ENCODE results near the gene CADPS. TPM values are rescaled to one million over a fixed set of nuclear protein-coding genes. Genes with fewer than 3 reads are reported as not detected.

CADPS gene
- total and polyA plus RNA-seq, 9 of the 15 experiments (the other 6 are each of a cell fraction or from before 2014, with no cell fraction given): not detected

DNA sequence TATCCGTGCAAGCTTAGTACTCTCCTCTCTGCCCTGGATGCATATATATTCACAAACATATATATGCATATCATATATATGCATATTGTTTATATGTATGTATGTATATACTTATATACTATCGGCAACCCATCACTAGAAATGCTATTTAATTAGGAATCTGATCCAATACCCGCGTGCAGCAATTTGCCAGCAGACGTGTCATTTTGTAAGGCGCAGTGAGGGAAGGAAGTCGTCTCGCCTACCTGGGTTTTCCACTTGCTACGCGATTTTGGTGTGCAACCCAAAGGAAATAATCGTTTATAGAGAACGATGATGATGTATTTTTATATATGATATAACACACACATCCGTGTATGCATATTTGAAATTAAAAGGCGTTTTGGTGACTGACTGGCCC lies 496.3 kb downstream of the CADPS start (continued):
- TF ChIP-seq, protein P1, sequence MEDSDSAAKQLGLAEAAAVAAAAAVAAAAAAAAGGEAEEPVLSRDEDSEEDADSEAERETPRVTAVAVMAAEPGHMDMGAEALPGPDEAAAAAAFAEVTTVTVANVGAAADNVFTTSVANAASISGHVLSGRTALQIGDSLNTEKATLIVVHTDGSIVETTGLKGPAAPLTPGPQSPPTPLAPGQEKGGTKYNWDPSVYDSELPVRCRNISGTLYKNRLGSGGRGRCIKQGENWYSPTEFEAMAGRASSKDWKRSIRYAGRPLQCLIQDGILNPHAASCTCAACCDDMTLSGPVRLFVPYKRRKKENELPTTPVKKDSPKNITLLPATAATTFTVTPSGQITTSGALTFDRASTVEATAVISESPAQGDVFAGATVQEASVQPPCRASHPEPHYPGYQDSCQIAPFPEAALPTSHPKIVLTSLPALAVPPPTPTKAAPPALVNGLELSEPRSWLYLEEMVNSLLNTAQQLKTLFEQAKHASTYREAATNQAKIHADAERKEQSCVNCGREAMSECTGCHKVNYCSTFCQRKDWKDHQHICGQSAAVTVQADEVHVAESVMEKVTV (CRISPR knock-in tag; IDR thresholded peaks at IDR 0.05): no peak

DNA sequence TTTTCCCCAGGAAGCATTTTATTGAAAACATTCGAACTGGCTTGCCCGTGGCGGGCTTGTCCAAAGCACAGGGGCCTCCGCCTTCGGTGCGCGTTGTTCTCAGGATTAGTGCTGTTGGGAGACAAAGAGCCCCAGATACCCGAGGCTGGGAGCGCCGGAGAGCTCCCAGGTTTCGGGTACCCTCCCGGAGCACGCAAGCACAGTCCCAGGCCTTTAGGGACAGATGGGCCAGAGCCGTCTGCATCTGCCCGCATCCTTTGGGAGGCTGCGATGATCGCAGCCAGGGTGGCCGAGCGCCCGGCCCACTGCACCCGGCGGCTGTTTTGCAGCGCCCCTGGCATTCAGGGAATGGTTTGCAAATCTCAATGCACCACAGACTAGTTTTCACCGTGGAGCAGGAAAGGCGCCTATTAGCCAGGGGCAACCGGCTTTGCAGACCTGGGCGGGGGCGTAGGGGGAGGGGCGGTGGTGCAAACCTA lies 496.9 kb downstream of the CADPS start:
- Histone ChIP-seq H3K9me1 (ENCODE audit: control insufficient read depth, insufficient read depth, low read length) (no peaks in the 10 kb centered on the region), H3K4me3 (no peak overlapping the region), H3K36me3 (ENCODE audit: control insufficient read depth, insufficient read depth, low read length) (no peaks in the 10 kb centered on the region), H4K20me1 (replicated peaks; ENCODE audit: control insufficient read depth, insufficient read depth, low read length) (no peaks in the 10 kb centered on the region), H3K4me1 (replicated peaks in 1 of 2; ENCODE audit: control insufficient read depth in 2 of 2, insufficient read depth in 2 of 2, low read length in 2 of 2) (no peaks in the 10 kb centered on the region), H3K9me3 (replicated peaks; ENCODE audit: control insufficient read depth, insufficient read depth, low read depth, low read length) (no peaks in the 10 kb centered on the region), H3K9ac (ENCODE audit: insufficient read depth in 1 of 2, low read depth in 2 of 2, low read length in 2 of 2) (no peak overlapping the region), H3K79me2 (ENCODE audit: control insufficient read depth, insufficient read depth, low read length) (no peaks in the 10 kb centered on the region), H3K27me3 (ENCODE audit: control insufficient read depth in 2 of 2, insufficient read depth in 2 of 2, low read length in 2 of 2) (peaks cover 0 to 33% of the 10 kb centered on the region in 2 experiments; a peak in 2 of 5 replicates), H3K4me2 (ENCODE audit: insufficient read depth, low read length) (no peak overlapping the region), H3K27ac (ENCODE audit: extremely low read depth, low read depth, low read length) (no peak overlapping the region), H2AFZ (ENCODE audit: low read depth, low read length) (no peak overlapping the region)
- no peak for DNase-seq (ENCODE audit: extremely low read depth in 1 of 4, low spot score in 3 of 4)
- ChIA-PET CTCF (ENCODE audit: low intra/inter-chr PET ratio) (no interaction called here), POLR2A (no interaction called here)
- WGBS (ENCODE audit: insufficient coverage, low coverage, missing lambda C conversion rate): 3% methylated on average over 6 of the region's 29 CpGs
- ATAC-seq: no peak
- FAIRE-seq: no peak
- intact Hi-C loops (cut with micrococcal nuclease): no loop called here
- in situ Hi-C loops (cut with MboI): no loop called here
- TF ChIP-seq NCOA2 (IDR thresholded peaks at IDR 0.05; ENCODE audit: partially characterized antibody in 2 of 2) (no peak), PHTF2 (CRISPR knock-in tag; IDR thresholded peaks at IDR 0.05) (no peak)
- TF ChIP-seq, protein P2, sequence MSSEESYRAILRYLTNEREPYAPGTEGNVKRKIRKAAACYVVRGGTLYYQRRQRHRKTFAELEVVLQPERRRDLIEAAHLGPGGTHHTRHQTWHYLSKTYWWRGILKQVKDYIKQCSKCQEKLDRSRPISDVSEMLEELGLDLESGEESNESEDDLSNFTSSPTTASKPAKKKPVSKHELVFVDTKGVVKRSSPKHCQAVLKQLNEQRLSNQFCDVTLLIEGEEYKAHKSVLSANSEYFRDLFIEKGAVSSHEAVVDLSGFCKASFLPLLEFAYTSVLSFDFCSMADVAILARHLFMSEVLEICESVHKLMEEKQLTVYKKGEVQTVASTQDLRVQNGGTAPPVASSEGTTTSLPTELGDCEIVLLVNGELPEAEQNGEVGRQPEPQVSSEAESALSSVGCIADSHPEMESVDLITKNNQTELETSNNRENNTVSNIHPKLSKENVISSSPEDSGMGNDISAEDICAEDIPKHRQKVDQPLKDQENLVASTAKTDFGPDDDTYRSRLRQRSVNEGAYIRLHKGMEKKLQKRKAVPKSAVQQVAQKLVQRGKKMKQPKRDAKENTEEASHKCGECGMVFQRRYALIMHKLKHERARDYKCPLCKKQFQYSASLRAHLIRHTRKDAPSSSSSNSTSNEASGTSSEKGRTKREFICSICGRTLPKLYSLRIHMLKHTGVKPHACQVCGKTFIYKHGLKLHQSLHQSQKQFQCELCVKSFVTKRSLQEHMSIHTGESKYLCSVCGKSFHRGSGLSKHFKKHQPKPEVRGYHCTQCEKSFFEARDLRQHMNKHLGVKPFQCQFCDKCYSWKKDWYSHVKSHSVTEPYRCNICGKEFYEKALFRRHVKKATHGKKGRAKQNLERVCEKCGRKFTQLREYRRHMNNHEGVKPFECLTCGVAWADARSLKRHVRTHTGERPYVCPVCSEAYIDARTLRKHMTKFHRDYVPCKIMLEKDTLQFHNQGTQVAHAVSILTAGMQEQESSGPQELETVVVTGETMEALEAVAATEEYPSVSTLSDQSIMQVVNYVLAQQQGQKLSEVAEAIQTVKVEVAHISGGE (CRISPR knock-in tag; IDR thresholded peaks at IDR 0.05): peak in 1 of 3 experiments; percentile 40; a peak in 1 of 6 replicates
- no TSS peak for BruUV-seq (replicated peaks)

Measured in K562 (cell line).